Heart right ventricle (tissue), 16 donors: Measurements from ENCODE around the gene PTPN5. TPM values are rescaled to one million over a fixed set of nuclear protein-coding genes. Genes with fewer than 3 reads are reported as not detected.
A peak's percentile ranks its signal among the peaks of the same experiment; 100 is the strongest.

Source experiments
- ATAC-seq, 8 donors: fragments of 200-7000 bp; cut with Tn5 transposase; one replicate each; pipeline ENCODE4 v1.9.1; 2020; ENCODE audit warnings: mild to moderate bottlenecking in 8 of 8, moderate library complexity in 8 of 8, moderate number of reproducible peaks in 1 of 8
- DNase-seq, 2 donors: peaks; one replicate each; pipeline ENCODE4 v3.0.0-alpha.2; 2020
- H3K27ac ChIP-seq, 10 donors: fragments of 200-600 bp; sonication (generic) in 2 of 10; one replicate each; pipeline versions ENCODE4 v1.5.0 to v1.8.0; 2020 to 2022; ENCODE audit warnings: mild to moderate bottlenecking in 3 of 10
- H3K27me3 ChIP-seq, 7 donors: fragments of 200-600 bp; one replicate each; pipeline ENCODE4 v1.8.0; 2021 to 2022; ENCODE audit warnings: mild to moderate bottlenecking in 2 of 7
- H3K36me3 ChIP-seq, 9 donors: fragments of 200-600 bp; sonication (generic) in 1 of 9; one replicate each; pipeline versions ENCODE4 v1.5.0 to v1.8.0; 2020 to 2022; ENCODE audit warnings: mild to moderate bottlenecking in 2 of 9
- H3K4me1 ChIP-seq, 9 donors: fragments of 200-600 bp; sonication (generic) in 1 of 9; one replicate each; pipeline versions ENCODE4 v1.5.0 to v1.8.0; 2020 to 2022; ENCODE audit warnings: mild to moderate bottlenecking in 4 of 9
- H3K4me3 ChIP-seq, 10 donors: fragments of 200-600 bp; sonication (generic) in 2 of 10; one replicate each; pipeline versions ENCODE4 v1.5.0 to v1.8.0; 2020 to 2022; ENCODE audit warnings: mild to moderate bottlenecking in 7 of 10, moderate library complexity in 2 of 10
- H3K9me3 ChIP-seq, 11 donors: fragments of 200-600 bp in 10 of 11; sonication (generic) in 2 of 11; one replicate each; pipeline versions ENCODE4 v1.5.0 to v1.8.0; 2013 to 2022; ENCODE audit warnings: mild to moderate bottlenecking in 2 of 11, control low read depth in 1 of 11, moderate library complexity in 1 of 11
- WGBS, 2 donors: extraction: QIAGEN DNeasy Blood & Tissue Kit; methylation state at CpG; one replicate each; pipeline ENCODE4 v1.1.7; 2013; ENCODE audit warnings: inconsistent platforms in 1 of 2; 5-methylcytosine and 5-hydroxymethylcytosine counted together
- intact Hi-C, 10 donors: fragments of 100-400 bp; cut with DNase I; formaldehyde crosslinking; loops; one replicate each; pipeline versions ENCODE4 v1.11.1 to v1.14.2; 2022
- polyA plus RNA-seq, 2 donors: library from polyadenylated mRNA; stranded (reverse); fragments of 200-250 nt; gene quantifications; one replicate each; pipeline ENCODE4 v1.2.3, GENCODE V29; 2013
- total RNA-seq, 10 donors: library from RNA; stranded (reverse); fragmentation: NEBNext Ultra II Directional in 3 of 10; extraction: Animal tissue kit (Norgen Biotek cat#: 25700) in 3 of 10; gene quantifications; one replicate each; pipeline versions ENCODE4 v1.2.1 to v1.2.4, GENCODE V29; 2021 to 2023
- TF ChIP-seq, protein P1 (sequence below), 9 donors: fragments of 200-600 bp; sonication (generic) in 2 of 9; IDR thresholded peaks; one replicate each; pipeline versions ENCODE4 v1.5.0 to v1.8.0; 2021 to 2022; ENCODE audit warnings: antibody characterized with exemption in 9 of 9, mild to moderate bottlenecking in 5 of 9, moderate library complexity in 1 of 9
- donor health status: Arrhythmogenic right ventricular cardiomyopathy.
- donor health status: ischemic (EF 13 %, LVEDD 7.1; RV severe dilation, severe dysfunction).
- donor health status: healthy with polysubstance abuse.
- donor health status: DM: no; HTN: yes; CAD: no.
- donor health status: DM: no; HTN: no; CAD: no.
- donor health status: ischemic (EF 25% LVEDD 6.9; RV normal size, moderate dysfunction).
- donor health status: ischemic (EF 25% LVEDD 5.7; RV mildly dilated, moderate dysfunction).
- donor health status: healthy.
- donor health status: DM: yes; HTN: yes; CAD: no.
- donor health status: Ischemic cardiomyopathy.
- donor health status: ischemic (EF 35%, LVEDD 5.7; RV mildly dilated, moderate dysfunction).
- donor health status: nonischemic (EF 11% LVEDD 7.7; RV severe dilation, severe dysfunction).
- donor health status: DM: yes; HTN: yes; CAD: no.
- donor health status: PGD.
- donor health status: ischemic (EF 29% LVEDD 5.4; RV normal size, mild dysfunction).
- donor health status: nonischemic (EF 23%, LVEDD 6.1; RV moderate dilation, normal function).

PTPN5 gene
- total and polyA plus RNA-seq, 12 donors, result 1.5 to 8.8 (median 3.6) TPM

DNA sequence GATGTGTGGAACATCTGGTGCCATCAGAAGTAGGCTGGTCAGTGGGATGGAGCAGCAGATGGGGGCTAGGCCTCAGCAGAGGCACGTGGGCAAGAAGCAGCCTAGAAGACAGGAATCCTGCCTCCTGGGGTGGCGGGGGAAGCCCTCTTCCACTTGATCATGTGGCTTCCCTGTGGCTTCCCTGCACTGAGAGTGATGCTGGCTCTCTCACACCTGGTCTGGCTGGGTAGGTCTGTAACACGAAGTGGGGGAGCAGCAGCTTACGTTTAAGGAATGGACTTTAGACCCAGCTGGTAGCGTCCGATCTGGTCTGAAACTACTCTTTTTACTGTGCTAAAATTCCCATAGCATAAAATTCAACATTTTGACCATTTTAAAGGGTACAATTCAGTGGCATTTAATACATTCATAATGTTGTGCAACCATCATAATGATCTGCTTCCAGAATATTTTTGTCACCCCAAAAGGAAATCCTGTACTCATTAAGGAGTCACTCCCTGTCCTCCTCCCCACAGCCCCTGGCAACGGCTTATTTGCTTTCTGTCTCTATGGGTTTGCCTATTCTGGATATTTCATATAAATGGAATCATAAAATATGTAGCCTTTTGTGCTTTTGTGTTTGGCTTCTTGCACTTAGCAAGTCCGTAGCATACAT, 21.7 kb downstream of the PTPN5 start:
- peak in 1 of 8 donors; percentile 54 for ATAC-seq
- DNase-seq, result no peak
- H3K9me3 ChIP-seq, result peaks cover 0 to 4% (median 0%) of the 10 kb centered on the region in 11 donors
- TF ChIP-seq, protein P1, sequence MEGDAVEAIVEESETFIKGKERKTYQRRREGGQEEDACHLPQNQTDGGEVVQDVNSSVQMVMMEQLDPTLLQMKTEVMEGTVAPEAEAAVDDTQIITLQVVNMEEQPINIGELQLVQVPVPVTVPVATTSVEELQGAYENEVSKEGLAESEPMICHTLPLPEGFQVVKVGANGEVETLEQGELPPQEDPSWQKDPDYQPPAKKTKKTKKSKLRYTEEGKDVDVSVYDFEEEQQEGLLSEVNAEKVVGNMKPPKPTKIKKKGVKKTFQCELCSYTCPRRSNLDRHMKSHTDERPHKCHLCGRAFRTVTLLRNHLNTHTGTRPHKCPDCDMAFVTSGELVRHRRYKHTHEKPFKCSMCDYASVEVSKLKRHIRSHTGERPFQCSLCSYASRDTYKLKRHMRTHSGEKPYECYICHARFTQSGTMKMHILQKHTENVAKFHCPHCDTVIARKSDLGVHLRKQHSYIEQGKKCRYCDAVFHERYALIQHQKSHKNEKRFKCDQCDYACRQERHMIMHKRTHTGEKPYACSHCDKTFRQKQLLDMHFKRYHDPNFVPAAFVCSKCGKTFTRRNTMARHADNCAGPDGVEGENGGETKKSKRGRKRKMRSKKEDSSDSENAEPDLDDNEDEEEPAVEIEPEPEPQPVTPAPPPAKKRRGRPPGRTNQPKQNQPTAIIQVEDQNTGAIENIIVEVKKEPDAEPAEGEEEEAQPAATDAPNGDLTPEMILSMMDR (IDR thresholded peaks at IDR 0.05), result no peak
- peaks cover 0 to 7% (median 0%) of the 10 kb centered on the region in 9 donors for H3K36me3 ChIP-seq
- intact Hi-C loops, result no loop called here
- H3K4me1 ChIP-seq, result peaks cover 0 to 17% (median 4%) of the 10 kb centered on the region in 9 donors
- H3K4me3 ChIP-seq, result no peak overlapping the region
- H3K27ac ChIP-seq, result peak overlapping the region in 1 of 10 donors; percentile 8
- no peaks in the 10 kb centered on the region for H3K27me3 ChIP-seq
- WGBS, 2 donors, result 39 to 43% methylated on average over 8 of the region's 8 CpGs

DNA sequence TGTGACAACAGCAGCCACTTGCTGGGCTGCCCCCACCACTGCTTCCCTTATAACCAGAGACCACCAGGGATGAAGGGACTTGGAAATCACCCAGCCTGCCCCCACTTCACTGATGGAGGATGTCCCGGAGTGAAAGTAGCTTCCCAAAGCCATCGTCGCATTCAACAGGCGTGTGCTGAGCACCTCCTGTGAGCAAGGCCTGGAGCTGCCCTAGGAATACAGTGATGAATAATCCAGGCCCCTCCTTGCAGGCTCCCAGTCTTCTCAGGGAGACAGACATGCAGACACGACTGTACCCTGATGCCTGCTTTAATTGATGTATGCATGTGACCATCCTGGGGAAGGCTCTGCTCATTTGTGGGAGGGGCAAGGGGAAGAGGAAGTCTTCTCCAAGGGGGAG, 22.6 kb downstream of the PTPN5 start:
- Histone ChIP-seq H3K4me1 (peaks cover 0 to 17% (median 4%) of the 10 kb centered on the region in 9 donors), H3K36me3 (peaks cover 0 to 7% (median 0%) of the 10 kb centered on the region in 9 donors), H3K9me3 (peaks cover 0 to 4% (median 0%) of the 10 kb centered on the region in 11 donors), H3K4me3 (no peak overlapping the region), H3K27me3 (no peaks in the 10 kb centered on the region), H3K27ac (no peak overlapping the region)
- no peak for ATAC-seq
- no peak for DNase-seq
- intact Hi-C loops, result no loop called here
- TF ChIP-seq, protein P1 (IDR thresholded peaks at IDR 0.05), result no peak
- 71 to 79% methylated on average over 5 of the region's 5 CpGs for WGBS, 2 donors

DNA sequence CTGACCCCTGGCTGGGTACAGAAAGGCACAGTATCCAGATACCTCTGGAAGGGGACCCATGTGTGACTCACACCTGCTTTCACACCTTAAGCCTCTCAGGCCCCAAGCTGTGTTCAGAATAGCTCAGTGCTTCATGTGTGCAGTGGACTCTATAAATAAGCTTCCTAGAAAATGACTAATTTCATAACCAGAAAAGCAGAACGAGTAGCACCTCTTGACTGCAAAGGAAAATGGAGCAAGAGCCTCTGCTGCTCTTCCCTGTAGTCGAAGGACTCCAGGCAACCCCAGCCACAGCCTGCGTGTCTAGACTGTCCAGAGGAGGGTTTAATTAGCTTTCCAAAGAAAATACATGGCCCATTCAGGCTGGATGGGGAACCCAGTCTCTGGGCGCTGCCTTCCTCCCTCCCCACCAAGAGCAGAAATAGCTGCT, 23.1 kb downstream of the PTPN5 start:
- peaks cover 0 to 17% (median 4%) of the 10 kb centered on the region in 9 donors for H3K4me1 ChIP-seq
- no peaks in the 10 kb centered on the region for H3K27me3 ChIP-seq
- no peak overlapping the region for H3K4me3 ChIP-seq
- H3K36me3 ChIP-seq, result peaks cover 0 to 7% (median 0%) of the 10 kb centered on the region in 9 donors
- intact Hi-C loops, result no loop called here
- H3K27ac ChIP-seq, result no peak overlapping the region
- TF ChIP-seq, protein P1 (IDR thresholded peaks at IDR 0.05), result no peak
- DNase-seq (no peak), ATAC-seq (peak in 4 of 8 donors; percentile 32 to 71 (median 47))
- WGBS, 2 donors, result 73 to 75% methylated on average over 4 of the region's 4 CpGs
- peaks cover 0 to 4% (median 0%) of the 10 kb centered on the region in 11 donors for H3K9me3 ChIP-seq

DNA sequence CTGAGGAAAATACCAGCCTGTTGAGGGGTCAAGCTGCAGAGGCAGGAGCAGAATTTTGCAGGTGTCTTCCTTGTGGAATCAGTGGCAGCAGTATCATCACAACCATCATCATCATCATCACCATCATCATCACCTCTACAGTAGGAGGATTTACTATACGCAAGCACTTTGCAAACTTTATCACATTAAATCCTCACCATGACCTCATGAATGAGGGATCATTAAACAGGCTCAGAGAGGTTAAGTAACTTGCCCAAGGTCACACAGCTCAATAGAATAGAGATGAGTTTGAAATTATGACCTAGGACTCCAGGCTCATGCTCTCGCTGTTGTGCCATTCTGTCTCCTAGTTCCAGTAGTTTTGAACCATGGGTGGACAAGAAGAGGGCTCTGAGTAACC, 25.6 kb downstream of the PTPN5 start:
- ATAC-seq, result no peak
- Histone ChIP-seq H3K4me1 (peaks cover 0 to 17% (median 4%) of the 10 kb centered on the region in 9 donors), H3K9me3 (no peaks in the 10 kb centered on the region), H3K27ac (no peak overlapping the region), H3K27me3 (no peaks in the 10 kb centered on the region), H3K4me3 (no peak overlapping the region), H3K36me3 (peaks cover 0 to 7% (median 0%) of the 10 kb centered on the region in 9 donors)
- DNase-seq, result no peak
- TF ChIP-seq, protein P1 (IDR thresholded peaks at IDR 0.05), result no peak
- 94 to 97% methylated on average over 2 of the region's 2 CpGs for WGBS, 2 donors
- intact Hi-C loops, result no loop called here
